HG02970 (cell line): ENCODE measurements around the gene SLC44A1.

Experiments used
- ATAC-seq: cut with Tn5 transposase; IDR thresholded peaks from one replicate; pipeline ENCODE4 v1.9.1; 2021; ENCODE audit warnings: mild to moderate bottlenecking, moderate library complexity, moderate number of reproducible peaks; ENCODE audit not compliant: unreplicated experiment, low FRiP score

Gene SLC44A1

GRCh38 chr9:105447814-105448812, 203.7 kb downstream of the SLC44A1 start, which contains the start of gene FSD1L:
Gene FSD1L (plus strand): TSS chr9:105448034. CDS start chr9:105448221, 187 bp downstream.
- ATAC-seq, result peak; percentile 98

DNA sequence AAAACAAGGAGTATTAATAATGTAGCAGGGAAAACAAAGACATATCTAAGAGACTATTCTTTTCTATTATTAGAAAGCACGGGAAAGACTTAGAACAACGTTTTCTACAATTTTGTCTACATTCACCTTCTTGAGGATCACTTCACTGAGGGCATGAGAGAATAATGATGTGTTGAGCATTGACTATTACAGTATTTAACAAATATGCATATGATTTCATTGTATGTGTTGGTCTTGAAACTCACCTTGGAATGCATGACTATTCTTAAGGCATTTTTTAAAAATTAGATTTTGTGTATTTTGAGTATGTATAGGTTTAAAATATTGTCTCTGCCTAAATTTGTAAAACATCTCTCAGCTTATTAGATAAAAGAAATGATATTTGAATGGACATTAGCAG, 204.6 kb downstream of the SLC44A1 start:
- no peak for ATAC-seq

- no peak for ATAC-seq
Measured at GRCh38 chr9:105452185-105452584, 207.7 kb downstream of the SLC44A1 start.

DNA sequence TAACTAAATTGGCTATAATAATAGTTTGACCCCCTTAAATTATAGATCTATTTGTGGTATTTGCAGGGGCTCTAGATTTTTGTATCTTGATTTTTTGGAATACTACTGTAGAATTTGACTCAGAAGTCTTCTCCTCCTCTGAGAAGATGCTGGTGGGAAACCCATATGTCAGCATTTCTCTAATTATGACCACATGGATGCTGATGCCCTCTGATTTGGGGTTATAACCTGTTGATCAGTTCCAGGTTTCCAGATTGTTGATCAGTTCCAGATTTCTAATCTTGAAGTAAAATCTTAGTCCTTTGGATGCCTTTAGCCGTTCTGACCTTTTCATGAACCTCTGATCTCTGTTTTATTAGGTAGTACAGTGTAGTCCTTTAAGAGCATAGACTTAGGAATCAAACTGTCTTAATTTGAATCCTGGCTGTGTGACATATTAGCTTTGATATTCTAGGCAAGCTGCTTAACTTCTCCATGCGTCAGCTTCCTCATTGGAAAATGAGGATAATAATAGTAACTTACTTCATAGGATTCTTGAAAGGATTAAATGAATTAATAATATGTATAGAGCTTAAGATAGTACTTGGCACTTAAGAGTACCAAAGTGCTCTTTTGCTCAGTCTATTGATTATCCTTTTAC, 211.5 kb downstream of the SLC44A1 start:
- no peak for ATAC-seq

DNA sequence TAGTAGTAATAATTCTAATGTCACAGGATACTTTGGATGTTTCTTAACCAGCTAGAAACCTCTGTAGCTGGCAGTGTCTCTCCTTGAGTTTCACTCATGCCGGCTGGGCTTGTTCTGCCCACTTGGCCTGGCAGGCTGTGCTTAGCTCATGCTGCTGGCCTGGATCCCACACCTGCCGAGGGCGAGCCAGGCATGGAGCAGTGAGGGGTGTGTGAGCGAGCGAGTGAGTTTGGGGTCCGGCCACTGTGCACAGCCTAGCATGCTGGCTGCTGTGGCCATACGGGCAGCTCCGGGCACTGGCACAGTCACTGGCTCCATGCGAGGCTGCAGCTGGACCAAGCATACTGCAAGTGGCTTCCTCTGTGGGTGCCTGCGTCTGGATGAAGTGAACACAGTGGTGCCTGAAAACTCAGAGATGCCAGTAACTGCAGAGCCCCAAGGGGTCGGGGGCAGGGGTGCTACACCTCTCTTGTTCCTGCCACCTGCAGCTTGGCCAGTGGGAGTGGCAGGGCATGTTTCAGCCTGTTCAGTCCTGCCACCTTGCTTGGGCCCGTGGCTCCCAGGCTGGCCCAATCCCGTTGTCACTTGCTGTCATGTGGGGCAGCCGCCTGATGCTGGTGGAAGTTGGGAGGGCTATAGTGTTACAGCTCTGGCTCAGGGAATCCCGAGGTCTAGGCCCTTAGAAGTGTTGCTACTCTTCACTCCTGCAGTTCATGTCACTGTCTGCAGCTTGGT, 213.3 kb downstream of the SLC44A1 start:
- no peak for ATAC-seq

- ATAC-seq, result no peak
Measured at GRCh38 chr9:105458404-105458803, 214.0 kb downstream of the SLC44A1 start.

DNA sequence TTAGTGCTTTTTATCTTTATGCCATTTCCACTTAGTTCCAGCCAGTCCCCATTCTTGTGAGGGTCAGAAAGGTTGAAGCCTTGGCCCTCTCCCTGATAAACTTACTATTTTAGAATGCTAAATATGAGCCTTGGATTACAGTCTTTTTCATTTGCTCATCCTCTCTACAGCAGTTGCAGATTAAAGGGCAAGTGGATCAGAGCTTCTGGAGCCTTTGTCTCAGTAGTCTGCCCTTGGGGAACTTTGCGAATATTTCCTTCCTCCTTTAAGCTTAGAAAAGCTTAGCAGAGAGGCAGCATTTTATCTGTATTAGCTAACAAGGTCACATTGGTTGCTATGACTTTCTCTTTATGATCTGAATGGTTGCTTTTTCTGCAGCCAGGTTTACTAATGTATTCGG, 214.9 kb downstream of the SLC44A1 start:
- ATAC-seq, result no peak

GRCh38 chr9:105466898-105467455, 222.5 kb downstream of the SLC44A1 start:
- ATAC-seq, result no peak

GRCh38 chr9:105468875-105469274, 224.4 kb downstream of the SLC44A1 start:
- ATAC-seq, result no peak

GRCh38 chr9:105473221-105473620, 228.8 kb downstream of the SLC44A1 start:
- ATAC-seq, result no peak

- ATAC-seq, result no peak
Measured at GRCh38 chr9:105475302-105475701, 230.9 kb downstream of the SLC44A1 start.

DNA sequence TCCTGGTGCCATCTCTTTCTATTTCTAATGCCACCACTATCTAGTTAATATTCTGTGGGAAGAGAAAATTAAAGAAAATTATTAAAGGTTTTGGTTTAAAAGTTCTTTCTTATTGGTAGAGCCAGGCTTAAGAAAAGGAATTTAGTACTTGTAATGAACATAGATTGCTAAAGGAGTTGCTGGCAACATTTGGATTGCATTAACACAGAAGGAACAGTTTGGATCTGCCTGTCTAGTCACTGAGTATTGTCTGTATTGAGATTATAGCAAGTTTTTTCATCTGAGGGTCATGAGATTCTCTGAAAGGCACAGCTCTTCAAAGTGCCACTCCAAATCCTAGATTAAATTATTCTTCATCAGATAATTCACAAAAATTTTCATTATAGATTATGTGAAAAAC, 235.4 kb downstream of the SLC44A1 start:
- ATAC-seq, result no peak

- no peak for ATAC-seq
Measured at GRCh38 chr9:105483618-105484017, 239.2 kb downstream of the SLC44A1 start.

- no peak for ATAC-seq
Measured at GRCh38 chr9:105484226-105484625, 239.8 kb downstream of the SLC44A1 start.

- no peak for ATAC-seq
Measured at GRCh38 chr9:105485131-105485530, 240.7 kb downstream of the SLC44A1 start.
